Astrocyte (in vitro differentiated cells and primary cell): ENCODE measurements around the gene CDK15.

Source experiments
- CTCF ChIP-seq: IDR thresholded peaks from 2 replicates; pipeline ENCODE4 v1.5.1; 2011; ENCODE audit warnings: low read depth, mild to moderate bottlenecking, inconsistent platforms, low read length, moderate library complexity; ENCODE audit not compliant: insufficient read depth
- EZH2 ChIP-seq: IDR thresholded peaks from 2 replicates; pipeline ENCODE4 v1.6.1; 2012; ENCODE audit warnings: mild to moderate bottlenecking, low read length, inconsistent platforms; ENCODE audit not compliant: insufficient read depth

DNA sequence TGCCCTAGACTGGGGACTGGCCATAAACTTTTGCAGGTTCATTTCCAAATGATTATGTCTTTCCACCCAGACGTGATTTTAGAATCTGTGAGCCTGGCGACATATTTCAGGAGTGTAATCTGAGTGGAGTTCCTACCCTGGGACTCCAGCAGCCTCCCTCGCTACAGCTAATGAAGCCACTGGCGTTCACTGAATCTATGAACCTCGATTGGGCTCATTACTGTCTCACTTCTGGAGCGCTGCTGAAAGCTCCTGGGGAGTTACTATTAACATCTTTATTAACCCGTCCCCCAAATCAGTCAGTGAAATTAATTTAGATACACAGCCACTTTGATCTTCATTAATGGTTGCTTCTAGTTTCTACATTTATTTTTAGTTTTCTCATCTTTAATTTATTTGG is 56.5 kb downstream of the CDK15 start:
- TF ChIP-seq EZH2 (no peak), CTCF (no peak)
